HFFc6 (cell line): ENCODE data around the gene STRA8. TPM values are rescaled to one million over a fixed set of nuclear protein-coding genes. Genes with fewer than 3 reads are reported as not detected.
A peak's percentile ranks its signal among the peaks of the same experiment; 100 is the strongest.

ENCODE experiments used
- DNase-seq: peaks from one replicate; pipeline ENCODE4 v3.0.0-alpha.2; 2018
- H3K27ac Mint-ChIP-seq: 2 replicates; pipeline ENCODE4 v1.8.0; 2020; ENCODE audit warnings: mild to moderate bottlenecking, mixed read lengths
- H3K27me3 Mint-ChIP-seq: 2 replicates; pipeline ENCODE4 v1.8.0; 2021; ENCODE audit warnings: mild to moderate bottlenecking, moderate library complexity, mixed read lengths; ENCODE audit not compliant: insufficient read depth
- H3K36me3 Mint-ChIP-seq: 2 replicates; pipeline ENCODE4 v1.8.0; 2021; ENCODE audit warnings: low read depth, mixed read lengths
- H3K4me1 Mint-ChIP-seq: 2 replicates; pipeline ENCODE4 v1.8.0; 2020; ENCODE audit warnings: low read depth, mixed read lengths
- H3K4me3 Mint-ChIP-seq: 2 replicates; pipeline ENCODE4 v1.8.0; 2020; ENCODE audit warnings: mild to moderate bottlenecking, moderate library complexity, mixed read lengths
- H3K9me3 Mint-ChIP-seq: 2 replicates; pipeline ENCODE4 v1.8.0; 2020; ENCODE audit warnings: mild to moderate bottlenecking, mixed read lengths
- CTCF ChIP-seq: fragments of 200-600 bp; sonication (generic); IDR thresholded peaks from 2 replicates; pipeline ENCODE4 v1.5.0; 2021; ENCODE audit warnings: antibody characterized with exemption, mild to moderate bottlenecking
- microRNA-seq: library from miRNA; unstranded; fragments of <30 nt; microRNA quantifications from one replicate; pipeline ENCODE4, GENCODE V29; 2019
- total RNA-seq, 6 experiments: library from RNA; stranded (reverse); fragmentation: NEBNext Ultra II Directional; extraction: Animal tissue kit (Norgen Biotek cat#: 25700); gene quantifications; 2 replicates in 1 of 6; 3 replicates in 5 of 6; pipeline ENCODE4 v1.2.3, GENCODE V29; 2021

Gene STRA8
- total RNA-seq, 6 experiments from 2014 or later = not detected

GRCh38 chr7:135290594-135290993, 57.0 kb downstream of the STRA8 start:
- H3K36me3 Mint-ChIP-seq = no peaks in the 10 kb centered on the region
- H3K4me1 Mint-ChIP-seq = peaks cover 21% of the 10 kb centered on the region
- no peak overlapping the region for H3K4me3 Mint-ChIP-seq
- no peak overlapping the region for H3K27ac Mint-ChIP-seq
- TF ChIP-seq CTCF = no peak
- no peaks in the 10 kb centered on the region for H3K9me3 Mint-ChIP-seq
- DNase-seq = no peak
- peaks cover 1% of the 10 kb centered on the region; the same call in 1 of the 2 replicates for H3K27me3 Mint-ChIP-seq

DNA sequence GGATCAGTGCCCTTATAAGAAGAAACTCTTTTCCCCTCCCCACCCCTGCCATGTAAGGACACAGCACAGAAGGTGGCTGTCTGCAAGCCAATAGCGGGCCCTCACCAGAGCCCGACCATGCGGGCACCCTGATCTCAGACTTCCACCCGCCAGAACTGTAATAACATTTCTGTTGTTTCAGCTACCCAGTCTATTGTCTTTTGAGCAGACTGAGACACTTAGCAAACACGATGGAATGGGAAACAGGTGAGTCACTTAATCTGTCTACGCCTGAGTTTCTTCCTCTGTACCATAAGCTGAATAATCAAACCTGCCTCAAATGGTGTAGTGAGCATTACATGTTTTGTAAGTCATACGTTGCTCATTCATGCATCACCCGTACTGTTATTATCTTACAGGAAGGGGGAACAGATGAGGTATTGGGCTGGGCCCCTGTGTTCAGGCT, 58.2 kb downstream of the STRA8 start:
- no peak for TF ChIP-seq CTCF
- peak overlapping the region; percentile 38; the same call in 1 of the 2 replicates for H3K4me3 Mint-ChIP-seq
- H3K27ac Mint-ChIP-seq = peak overlapping the region; percentile 89
- no peaks in the 10 kb centered on the region for H3K36me3 Mint-ChIP-seq
- DNase-seq = peak; percentile 83
- H3K4me1 Mint-ChIP-seq = peaks cover 21% of the 10 kb centered on the region
- peaks cover 1% of the 10 kb centered on the region; the same call in 1 of the 2 replicates for H3K27me3 Mint-ChIP-seq
- H3K9me3 Mint-ChIP-seq = no peaks in the 10 kb centered on the region

- DNase-seq = no peak
- Mint-ChIP-seq H3K4me1 (peaks cover 16% of the 10 kb centered on the region), H3K36me3 (peaks cover 6% of the 10 kb centered on the region; the same call in 1 of the 2 replicates), H3K9me3 (peaks cover 6% of the 10 kb centered on the region; the same call in 1 of the 2 replicates), H3K4me3 (no peak overlapping the region), H3K27me3 (peaks cover 2% of the 10 kb centered on the region), H3K27ac (no peak overlapping the region)
- TF ChIP-seq CTCF = no peak
Measured at GRCh38 chr7:135299235-135299634, 65.6 kb downstream of the STRA8 start.

- peaks cover 6% of the 10 kb centered on the region; the same call in 1 of the 2 replicates for H3K9me3 Mint-ChIP-seq
- no peak for TF ChIP-seq CTCF
- peaks cover 16% of the 10 kb centered on the region for H3K4me1 Mint-ChIP-seq
- no peak overlapping the region for H3K27ac Mint-ChIP-seq
- H3K4me3 Mint-ChIP-seq = no peak overlapping the region
- DNase-seq = peak; percentile 22
- peaks cover 12% of the 10 kb centered on the region for H3K27me3 Mint-ChIP-seq
- peaks cover 6% of the 10 kb centered on the region; the same call in 1 of the 2 replicates for H3K36me3 Mint-ChIP-seq
Measured at GRCh38 chr7:135300913-135301765, 67.5 kb downstream of the STRA8 start.

Small RNA genes lying within 50 kb of the gene (microRNA-seq; reads per million reads assigned to microRNA genes)
- not detected for gene MIR6509

Other genes starting within 250 kb of the STRA8 start
- gene AGBL3, start 247.3 kb upstream of the STRA8 start, total RNA-seq = under 1 TPM; 0.38 to 0.76 (median 0.68) TPM
- gene TMEM140, start 85.8 kb upstream of the STRA8 start, total RNA-seq = 1 to 10 TPM in 4 of 6 experiments, under 1 TPM in 2; 0.47 to 2.2 (median 1.6) TPM
- 10 to 100 TPM; 26.4 to 32.8 (median 30.0) TPM for gene CYREN, start 63.1 kb upstream of the STRA8 start, total RNA-seq
- 10 to 100 TPM in 4 of 6 experiments, 1 to 10 TPM in 2; 7.5 to 12.4 (median 10.4) TPM for gene WDR91, start 22.3 kb upstream of the STRA8 start, total RNA-seq